ENCODE results near the gene FBXO45. TPM values are rescaled to one million over a fixed set of nuclear protein-coding genes. Genes with fewer than 3 reads are reported as not detected.
"Not testable (repeated sequence)": the region's sequence is repeated elsewhere in the genome, so short reads cannot be mapped to it uniquely, and the experiment has no call there.

Gene FBXO45
- polyA plus RNA-seq (2012; ENCODE audit: missing spikeins): 13.5 TPM

DNA sequence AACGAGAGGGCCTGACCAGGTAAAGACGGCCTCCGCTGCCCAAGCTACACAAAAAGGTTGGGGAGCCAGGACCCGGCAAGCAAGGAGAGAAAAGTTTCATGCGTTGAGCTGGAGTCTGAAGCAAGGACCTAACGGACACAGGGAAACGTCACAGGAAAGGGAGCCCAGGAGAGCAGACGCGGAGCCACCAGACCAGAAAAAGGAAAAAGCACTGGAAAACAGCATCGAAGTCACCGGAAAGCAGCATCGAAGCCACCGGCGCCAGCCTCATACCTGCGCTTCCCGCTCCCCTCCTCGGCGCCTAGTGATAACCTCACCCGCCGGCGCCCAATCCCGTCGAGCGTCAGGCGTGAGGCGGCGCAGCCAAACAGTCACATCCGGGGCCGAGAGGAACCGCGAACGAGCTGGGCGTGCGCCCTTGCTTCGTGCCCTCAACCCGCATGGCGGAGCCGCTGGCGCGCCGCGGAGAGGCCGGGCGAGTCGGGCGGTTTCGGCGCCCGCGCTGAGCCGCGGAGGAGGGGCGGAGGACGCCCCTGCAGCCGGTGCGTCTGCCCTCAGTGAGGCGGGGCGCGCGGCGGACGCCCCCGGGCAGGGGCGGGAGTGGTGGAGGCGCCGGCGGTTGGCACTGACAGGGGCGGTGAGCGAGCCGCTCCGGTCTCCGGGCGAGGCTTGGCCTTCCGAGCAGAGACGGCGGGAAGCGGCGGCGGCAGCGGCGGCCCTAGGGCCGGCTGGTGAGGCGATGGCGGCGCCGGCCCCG, at the start of gene FBXO45, which contains the start of gene WDR53:
TSS of gene FBXO45 (plus strand) at position 415 of the 757 bp plus-strand sequence. CDS start at position 740, 325 bp downstream.
TSS of gene WDR53 (minus strand) at position 309 of the 757 bp plus-strand sequence. CDS start 7,079 bp downstream, outside the sequence.
- FAIRE-seq (peak; percentile 98), DNase-seq (ENCODE audit: insufficient read length) (peak; percentile 95)

GRCh38 chr3:196518966-196519717, 49.3 kb upstream of the FBXO45 start:
- FAIRE-seq (no peak), DNase-seq (ENCODE audit: insufficient read length) (no peak)
- TF ChIP-seq TAF1 (IDR thresholded peaks at IDR 0.05; ENCODE audit: borderline replicate concordance, low read depth, low read length) (no peak), POLR2A (IDR thresholded peaks at IDR 0.05; ENCODE audit: low read depth, low read length) (no peak)

More for the DNA sequence above, at the start of gene FBXO45, which contains the start of gene WDR53:
- TF ChIP-seq TAF1 (IDR thresholded peaks at IDR 0.05; ENCODE audit: borderline replicate concordance, low read depth, low read length) (peak; percentile 88), POLR2AphosphoS5 (IDR thresholded peaks at IDR 0.05; ENCODE audit: low read depth, low read length) (peak; percentile 87), POLR2A (IDR thresholded peaks at IDR 0.05; ENCODE audit: low read depth, low read length) (peak; percentile 91)

DNA sequence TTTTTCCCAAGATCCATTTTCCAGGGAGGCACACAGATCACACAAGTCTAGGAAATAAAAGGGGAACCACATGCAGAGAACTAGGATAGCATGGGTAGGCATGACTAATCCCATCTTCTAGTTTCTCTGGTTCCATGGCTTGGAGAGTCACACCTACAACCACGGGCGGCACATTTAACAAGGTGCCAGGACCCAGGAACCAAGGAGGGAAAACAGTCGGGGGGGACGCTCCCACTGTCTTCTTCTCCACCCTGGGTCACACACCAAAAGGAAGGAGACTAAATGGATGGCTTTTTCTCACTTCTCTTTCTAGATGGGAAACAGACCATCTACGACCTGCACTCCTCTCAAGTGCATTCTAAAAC, 48.8 kb upstream of the FBXO45 start:
- no peak for TF ChIP-seq POLR2A (IDR thresholded peaks at IDR 0.05; ENCODE audit: low read depth, low read length)
- TF ChIP-seq TAF1 (IDR thresholded peaks at IDR 0.05; ENCODE audit: borderline replicate concordance, low read depth, low read length): no peak
- TF ChIP-seq POLR2AphosphoS5 (IDR thresholded peaks at IDR 0.05; ENCODE audit: low read depth, low read length): no peak
- DNase-seq (ENCODE audit: insufficient read length): no peak
- no peak for FAIRE-seq

- DNase-seq (ENCODE audit: insufficient read length); FAIRE-seq: not testable (repeated sequence)
These were observed 47.2 kb upstream of the FBXO45 start for GRCh38 chr3:196521291-196521690.

GRCh38 chr3:196523841-196524240, 44.6 kb upstream of the FBXO45 start:
- FAIRE-seq: no peak
- DNase-seq (ENCODE audit: insufficient read length): no peak
- TF ChIP-seq TAF1 (IDR thresholded peaks at IDR 0.05; ENCODE audit: borderline replicate concordance, low read depth, low read length): no peak
- TF ChIP-seq POLR2AphosphoS5 (IDR thresholded peaks at IDR 0.05; ENCODE audit: low read depth, low read length): no peak
- TF ChIP-seq POLR2A (IDR thresholded peaks at IDR 0.05; ENCODE audit: low read depth, low read length): no peak

GRCh38 chr3:196524527-196524926, 43.9 kb upstream of the FBXO45 start:
- no peak for TF ChIP-seq TAF1 (IDR thresholded peaks at IDR 0.05; ENCODE audit: borderline replicate concordance, low read depth, low read length)
- TF ChIP-seq POLR2AphosphoS5 (IDR thresholded peaks at IDR 0.05; ENCODE audit: low read depth, low read length): no peak
- no peak for TF ChIP-seq POLR2A (IDR thresholded peaks at IDR 0.05; ENCODE audit: low read depth, low read length)
- DNase-seq (ENCODE audit: insufficient read length): no peak
- no peak for FAIRE-seq

GRCh38 chr3:196525141-196525540, 43.3 kb upstream of the FBXO45 start:
- FAIRE-seq (no peak), DNase-seq (ENCODE audit: insufficient read length) (no peak)
- TF ChIP-seq POLR2AphosphoS5 (IDR thresholded peaks at IDR 0.05; ENCODE audit: low read depth, low read length) (no peak), TAF1 (IDR thresholded peaks at IDR 0.05; ENCODE audit: borderline replicate concordance, low read depth, low read length) (no peak)

GRCh38 chr3:196528639-196529233, 39.7 kb upstream of the FBXO45 start:
- TF ChIP-seq POLR2AphosphoS5 (IDR thresholded peaks at IDR 0.05; ENCODE audit: low read depth, low read length): peak; percentile 81
- TF ChIP-seq POLR2A (IDR thresholded peaks at IDR 0.05; ENCODE audit: low read depth, low read length): peak; percentile 83
- peak; percentile 73 for TF ChIP-seq TAF1 (IDR thresholded peaks at IDR 0.05; ENCODE audit: borderline replicate concordance, low read depth, low read length)
- FAIRE-seq (peak; percentile 98), DNase-seq (ENCODE audit: insufficient read length) (peak; percentile 88)

- FAIRE-seq (no peak), DNase-seq (ENCODE audit: insufficient read length) (no peak)
- no peak for TF ChIP-seq POLR2A (IDR thresholded peaks at IDR 0.05; ENCODE audit: low read depth, low read length)
- no peak for TF ChIP-seq POLR2AphosphoS5 (IDR thresholded peaks at IDR 0.05; ENCODE audit: low read depth, low read length)
- no peak for TF ChIP-seq TAF1 (IDR thresholded peaks at IDR 0.05; ENCODE audit: borderline replicate concordance, low read depth, low read length)
These were observed 37.0 kb upstream of the FBXO45 start for GRCh38 chr3:196531418-196531817.

- FAIRE-seq (no peak), DNase-seq (ENCODE audit: insufficient read length) (no peak)
- TF ChIP-seq TAF1 (IDR thresholded peaks at IDR 0.05; ENCODE audit: borderline replicate concordance, low read depth, low read length): no peak
- TF ChIP-seq POLR2AphosphoS5 (IDR thresholded peaks at IDR 0.05; ENCODE audit: low read depth, low read length): no peak
- TF ChIP-seq POLR2A (IDR thresholded peaks at IDR 0.05; ENCODE audit: low read depth, low read length): no peak
These were observed 35.2 kb upstream of the FBXO45 start for GRCh38 chr3:196533260-196533681.

- peak; percentile 21 for DNase-seq (ENCODE audit: insufficient read length)
- FAIRE-seq: no peak
These were observed 31.0 kb upstream of the FBXO45 start for GRCh38 chr3:196537319-196537984.

More at GRCh38 chr3:196537319-196537984, 31.0 kb upstream of the FBXO45 start:
- TF ChIP-seq POLR2A (IDR thresholded peaks at IDR 0.05; ENCODE audit: low read depth, low read length) (no peak), POLR2AphosphoS5 (IDR thresholded peaks at IDR 0.05; ENCODE audit: low read depth, low read length) (no peak), TAF1 (IDR thresholded peaks at IDR 0.05; ENCODE audit: borderline replicate concordance, low read depth, low read length) (no peak)

Data from GM12892 (cell line).